ENCODE data around the gene CAMKMT. TPM values are rescaled to one million over a fixed set of nuclear protein-coding genes. Genes with fewer than 3 reads are reported as not detected.

The CAMKMT gene
- total RNA-seq, 1 experiment from 2014 or later: 14.2 TPM

DNA sequence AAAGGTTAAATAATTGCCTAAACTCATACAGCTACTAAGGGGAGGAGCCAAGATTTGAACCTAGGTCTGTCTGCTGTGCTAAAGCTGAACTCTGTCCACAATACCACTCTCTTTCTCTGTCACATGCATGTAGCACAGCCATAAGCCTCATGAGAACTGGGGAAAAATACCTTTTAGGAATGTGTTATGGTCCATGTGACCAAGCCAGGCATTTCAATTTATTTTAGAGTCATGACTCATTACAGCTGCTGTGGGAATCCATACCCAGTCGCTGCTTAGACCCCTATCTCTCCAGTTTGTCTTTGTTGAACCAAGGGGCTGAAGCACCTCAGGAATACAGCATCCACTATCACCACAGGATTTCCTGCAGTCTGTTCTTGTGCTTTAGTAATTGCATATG lies 379.8 kb downstream of the CAMKMT start:
- peak; percentile 19 for DNase-seq (ENCODE audit: low read depth)

DNA sequence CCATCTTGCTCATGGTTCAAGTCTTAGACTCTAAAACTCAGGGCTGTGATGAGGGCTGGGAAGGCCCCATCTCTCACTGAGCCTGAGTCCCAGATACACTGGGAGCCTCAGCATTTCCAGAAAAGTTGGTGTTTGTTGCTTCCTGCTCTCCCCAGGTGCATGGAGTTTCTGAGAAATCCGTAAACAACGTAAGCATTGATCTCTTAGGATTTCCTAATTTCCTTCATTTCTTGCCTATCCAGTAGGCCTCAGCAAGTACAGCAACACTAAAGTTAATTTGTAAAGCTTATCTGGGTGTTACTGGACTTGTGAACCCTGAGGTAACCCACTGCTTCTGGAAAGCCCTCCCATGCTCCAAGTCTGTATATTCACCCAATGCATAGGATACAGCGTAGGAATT lies 380.3 kb downstream of the CAMKMT start:
- DNase-seq (ENCODE audit: low read depth): no peak

DNA sequence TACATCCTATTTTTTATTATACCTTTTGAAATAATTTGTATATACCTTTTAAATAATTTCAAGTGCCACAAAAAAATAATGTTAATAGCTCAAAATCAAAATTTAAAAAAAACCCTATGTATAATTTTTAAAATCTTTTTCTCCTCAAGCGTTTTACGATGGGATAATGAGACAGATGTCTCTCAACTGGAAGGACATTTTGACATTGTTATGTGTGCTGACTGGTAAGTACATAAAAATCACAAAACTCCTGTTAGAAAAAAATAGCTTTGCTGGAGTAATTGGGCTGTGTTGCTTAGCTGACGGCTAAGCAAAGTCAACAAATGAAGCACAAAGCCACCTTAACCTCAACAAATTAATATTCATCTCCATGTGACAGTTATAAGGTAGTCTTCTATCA lies 381.7 kb downstream of the CAMKMT start:
- no peak for DNase-seq (ENCODE audit: low read depth)

DNA sequence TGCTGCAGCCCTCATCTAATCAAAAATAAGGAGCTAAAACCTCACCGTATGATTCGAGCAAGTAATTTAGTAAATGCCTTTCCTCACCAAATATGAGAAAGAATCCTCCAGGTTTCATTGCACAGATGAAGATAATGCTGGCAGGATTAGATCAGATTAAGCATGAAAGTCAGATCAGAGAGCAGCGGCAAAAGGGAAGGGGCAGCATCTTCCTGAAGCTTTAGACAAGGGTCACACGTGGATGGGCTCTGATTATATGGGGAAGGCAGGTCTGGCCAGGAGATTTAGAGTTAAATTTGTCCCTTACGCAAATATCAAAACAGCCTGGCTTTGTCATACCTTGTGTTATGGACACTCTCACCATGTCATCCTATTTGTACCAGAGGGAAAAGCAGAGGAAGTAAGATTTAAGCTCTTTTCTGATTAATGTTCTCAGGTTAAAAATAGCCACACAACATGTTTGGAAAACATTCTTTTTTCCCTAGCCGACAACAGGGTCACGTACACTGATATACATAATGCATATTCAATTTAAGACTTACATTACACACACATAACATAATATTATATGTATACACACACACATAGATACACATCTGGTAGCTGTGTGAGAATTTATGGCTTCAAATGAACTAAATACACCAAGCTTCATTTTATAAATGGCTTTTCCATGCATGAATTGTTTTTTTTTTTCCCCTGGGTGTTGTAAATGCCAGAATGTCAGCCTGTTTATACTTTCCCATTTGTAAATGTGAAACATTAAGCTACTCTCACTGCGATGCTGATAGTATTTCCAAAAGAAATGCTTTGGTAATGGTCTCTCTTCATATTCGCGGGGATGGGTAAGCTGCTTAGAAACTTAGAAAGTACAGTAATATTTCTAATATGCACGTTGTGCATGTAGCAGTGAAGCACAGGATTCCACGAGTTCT lies 383.5 kb downstream of the CAMKMT start:
- DNase-seq (ENCODE audit: low read depth): no peak

DNA sequence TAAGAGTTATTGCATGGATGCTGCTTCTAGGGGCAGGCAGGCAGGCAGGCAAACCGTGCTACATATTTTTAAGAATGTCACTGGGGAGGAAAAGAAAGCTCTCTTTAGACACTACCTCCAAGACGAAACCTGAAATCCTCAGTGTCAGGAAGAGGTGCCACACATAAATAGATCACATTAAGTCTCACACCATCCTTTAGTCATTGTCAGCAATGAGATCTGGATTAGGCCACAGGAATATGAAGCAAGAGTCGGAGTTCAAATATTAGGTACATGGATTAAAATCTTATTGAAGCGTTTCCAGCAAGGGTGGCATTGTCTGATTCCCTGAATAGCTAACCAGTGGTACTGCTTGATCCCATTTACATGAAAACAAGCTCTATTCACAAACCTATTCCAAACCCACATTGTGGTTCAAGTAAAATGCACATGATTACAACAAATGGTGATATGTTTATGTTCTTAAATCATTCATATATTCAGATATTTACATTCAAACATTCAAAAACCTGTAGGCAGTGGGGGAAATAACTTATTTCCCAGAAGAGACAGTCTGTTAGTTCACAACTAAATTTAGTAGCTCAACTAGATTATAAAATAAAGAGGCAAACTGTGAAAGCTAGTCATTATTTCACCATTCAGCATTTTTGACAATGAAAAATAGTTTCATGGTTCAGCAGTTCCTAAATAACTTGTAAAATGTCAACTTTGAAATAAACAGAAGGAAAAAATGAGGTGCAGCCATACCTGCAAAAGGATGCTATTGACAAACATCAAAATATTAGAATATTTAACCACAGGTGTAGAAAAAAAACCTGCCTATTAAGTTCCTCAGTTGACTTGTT lies 384.4 kb downstream of the CAMKMT start:
- no peak for DNase-seq (ENCODE audit: low read depth)

DNA sequence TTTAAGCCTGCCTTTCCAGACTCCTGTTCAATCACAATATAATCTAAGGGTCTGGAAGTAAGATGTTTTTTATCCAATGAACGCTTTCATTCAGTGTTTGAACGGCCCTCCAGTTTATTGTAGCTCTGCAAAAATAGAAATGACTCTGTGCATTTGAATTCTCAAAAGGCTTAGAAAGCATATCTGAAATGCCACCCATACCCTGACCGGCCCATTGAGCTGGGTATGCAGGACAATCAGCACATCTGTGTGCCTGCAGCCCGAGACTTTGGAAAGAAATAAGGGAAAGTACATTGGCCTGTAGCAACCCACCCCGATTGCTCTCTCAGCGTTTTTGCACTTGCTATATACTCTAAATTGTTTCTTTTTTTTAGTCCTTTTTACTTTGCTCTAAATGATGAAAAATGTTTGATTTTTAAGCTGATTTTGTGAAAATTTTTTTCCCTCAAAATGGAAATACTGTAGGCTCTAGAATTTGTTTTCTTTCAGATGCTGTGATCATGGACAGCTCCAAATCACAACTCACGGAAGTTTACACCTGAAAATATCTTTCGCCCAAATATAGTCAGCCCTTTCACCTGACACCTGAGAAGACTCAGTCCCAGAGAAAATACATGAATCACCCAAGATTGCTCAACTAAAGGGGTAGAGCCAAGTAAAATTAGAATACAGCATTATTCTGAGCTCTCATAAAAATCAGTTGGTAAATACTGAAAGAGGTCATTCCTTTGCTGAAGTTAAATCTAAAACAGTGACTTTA lies 385.3 kb downstream of the CAMKMT start:
- DNase-seq (ENCODE audit: low read depth): no peak

DNA sequence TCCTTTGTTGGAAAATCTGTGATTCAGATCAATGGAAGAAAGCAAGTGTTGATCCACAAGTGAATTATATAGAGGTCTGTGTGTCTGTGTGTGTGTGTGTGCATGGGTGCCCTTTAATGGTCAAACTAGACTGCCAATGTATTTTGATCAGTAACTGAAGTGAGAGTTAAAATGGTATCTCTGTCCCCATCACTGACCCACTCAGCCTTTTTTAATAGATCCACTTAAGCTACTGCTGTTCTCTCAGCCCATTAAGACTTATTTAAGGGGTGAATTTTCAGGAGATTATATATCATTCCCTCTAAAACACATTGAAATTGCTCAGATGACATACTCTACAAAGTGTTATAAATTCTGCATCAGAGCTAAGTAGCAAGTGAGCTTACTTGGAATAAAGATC lies 386.0 kb downstream of the CAMKMT start:
- no peak for DNase-seq (ENCODE audit: low read depth)

DNA sequence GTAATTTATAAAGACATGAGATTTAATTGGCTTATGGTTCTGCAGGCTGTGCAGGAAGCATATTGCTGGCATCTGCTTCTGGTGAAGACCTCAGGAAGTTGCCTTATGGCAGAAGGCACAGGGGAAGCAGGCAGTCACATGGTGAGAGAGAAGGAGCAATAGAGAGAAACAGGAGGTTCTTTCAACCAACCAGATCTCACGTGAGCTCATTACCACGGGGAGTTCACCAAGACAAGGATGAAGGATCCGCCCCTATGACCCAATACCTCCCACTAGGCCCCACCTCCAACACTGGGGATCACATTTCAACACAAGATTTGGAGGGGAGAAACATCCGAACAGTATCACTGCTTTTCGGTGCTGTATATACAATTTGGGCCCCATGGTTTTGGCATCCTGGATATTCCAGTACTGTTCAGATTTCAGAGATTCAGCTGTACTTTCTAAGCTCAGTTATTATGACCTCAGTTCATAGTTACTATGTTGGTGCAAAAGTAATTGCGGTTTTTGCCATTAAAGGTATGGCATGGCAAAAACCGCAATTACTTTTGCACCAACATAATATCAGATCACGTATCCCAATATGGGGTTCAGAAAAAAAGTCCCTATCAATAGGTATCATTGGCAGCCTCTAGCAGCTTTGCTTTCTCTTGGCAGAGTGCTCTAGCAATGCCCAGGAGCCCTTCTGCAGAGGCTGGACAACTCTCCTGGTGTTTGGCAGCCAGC lies 390.2 kb downstream of the CAMKMT start:
- DNase-seq (ENCODE audit: low read depth): no peak

DNA sequence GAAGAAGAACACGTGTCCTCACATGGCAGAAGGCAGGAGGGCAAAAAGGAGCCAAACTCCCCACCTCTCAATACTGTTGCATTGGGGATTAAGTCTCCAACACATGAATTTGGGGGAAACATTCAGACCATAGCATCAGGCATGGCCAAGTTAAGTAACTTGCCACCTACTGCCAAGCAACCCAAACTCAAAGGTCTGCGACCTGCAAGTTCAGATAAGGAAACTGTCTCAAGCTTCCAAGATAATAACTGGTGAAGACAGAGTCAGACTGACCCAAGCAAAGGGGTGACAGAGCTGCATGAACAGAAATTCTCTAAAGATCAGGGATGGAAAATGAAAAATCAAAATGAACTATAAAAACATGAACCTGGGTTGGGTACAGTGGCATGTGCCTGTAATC lies 391.0 kb downstream of the CAMKMT start:
- DNase-seq (ENCODE audit: low read depth): no peak

DNA sequence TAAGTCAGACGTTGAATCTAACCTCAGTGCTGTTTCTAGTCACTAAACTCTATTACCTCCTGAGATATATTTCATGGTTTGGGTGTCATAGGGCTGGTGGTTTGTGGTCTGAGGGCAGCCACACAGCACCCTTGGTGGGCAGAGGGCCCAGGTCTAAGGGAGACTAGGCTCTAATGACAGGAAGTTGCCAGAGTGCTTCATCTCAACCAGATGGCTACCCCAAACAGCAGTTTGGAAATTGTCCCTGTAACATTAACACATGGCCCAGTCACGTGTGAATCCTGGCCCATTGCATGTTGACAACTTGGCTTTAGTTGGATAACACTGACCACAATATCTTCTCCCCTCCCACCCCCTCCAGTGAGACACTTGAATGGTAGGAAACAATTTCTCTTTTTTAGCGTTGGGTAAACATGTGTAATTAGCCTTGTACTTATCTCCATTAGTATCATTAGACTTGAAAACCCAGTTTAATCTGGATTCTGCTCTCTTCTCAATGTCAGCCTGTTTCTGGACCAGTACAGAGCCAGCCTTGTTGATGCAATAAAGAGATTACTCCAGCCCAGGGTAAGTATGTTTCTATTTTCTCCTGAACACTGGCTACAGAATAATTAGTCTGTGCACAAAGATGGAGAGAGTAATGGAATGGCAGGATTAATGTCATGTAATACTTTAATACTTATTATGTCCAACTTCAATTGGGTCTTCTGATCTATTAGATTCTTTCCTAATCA lies 392.0 kb downstream of the CAMKMT start:
- peak; percentile 75 for DNase-seq (ENCODE audit: low read depth)

DNA sequence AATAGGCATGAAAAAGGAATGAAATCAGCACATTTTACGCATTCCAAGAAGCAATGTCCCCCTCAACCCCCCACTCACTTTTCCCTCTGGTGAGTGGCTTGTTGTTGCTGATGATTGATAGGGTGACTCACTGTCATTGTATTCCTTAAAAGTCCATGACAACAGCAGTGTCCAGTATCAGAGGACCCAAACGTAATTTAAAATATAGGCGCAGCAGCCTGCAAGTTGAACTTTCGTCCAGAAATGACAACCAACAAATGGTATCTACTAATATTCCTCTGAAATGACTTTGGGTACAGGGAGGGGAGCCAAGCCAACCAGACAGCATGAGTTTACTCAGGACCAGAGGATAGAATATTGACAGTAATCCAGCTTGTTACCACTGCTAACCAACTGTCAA lies 396.8 kb downstream of the CAMKMT start:
- no peak for DNase-seq (ENCODE audit: low read depth)

DNA sequence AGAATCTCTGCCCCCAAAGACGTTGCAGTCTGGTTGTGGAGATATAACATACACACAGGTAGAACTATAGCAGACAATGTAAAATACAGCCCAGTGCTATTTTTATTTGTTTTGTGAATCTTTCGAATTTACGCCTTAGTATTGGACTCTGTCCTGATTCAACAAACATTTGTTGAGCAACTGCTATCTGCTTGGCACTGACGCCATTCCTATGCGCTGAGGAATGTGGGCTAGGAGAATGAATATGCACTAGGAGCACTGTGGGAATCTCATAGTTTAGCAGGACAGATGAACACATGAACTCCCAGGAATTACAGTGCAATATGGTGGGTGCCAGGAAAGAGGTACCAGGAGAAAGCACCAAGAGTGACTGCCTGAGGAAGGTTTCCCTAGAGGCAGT lies 398.1 kb downstream of the CAMKMT start:
- no peak for DNase-seq (ENCODE audit: low read depth)

DNA sequence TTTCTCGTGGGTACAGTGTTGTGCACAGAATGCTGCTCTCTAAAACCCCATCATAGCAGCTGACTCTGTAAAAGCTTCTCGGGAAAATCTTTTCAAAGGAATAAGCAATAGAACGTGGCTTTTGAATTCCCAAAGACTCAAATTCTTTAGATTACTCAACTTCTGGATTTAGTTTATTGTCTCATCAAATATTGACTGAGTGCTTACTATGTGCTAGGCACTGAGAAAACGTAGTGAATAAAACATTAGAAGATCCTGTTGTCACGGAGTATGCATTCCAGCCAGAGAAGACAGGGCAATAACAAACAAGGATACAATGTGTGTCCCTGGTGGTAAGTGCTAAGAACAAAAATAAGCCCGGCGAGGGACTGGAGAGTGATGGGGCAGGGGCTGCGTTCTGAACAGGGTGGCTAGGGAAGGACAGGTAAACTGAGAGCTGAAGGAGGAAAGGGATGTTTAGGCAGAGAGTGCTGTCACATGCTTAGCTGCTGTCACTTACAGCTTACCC lies 401.6 kb downstream of the CAMKMT start:
- no peak for DNase-seq (ENCODE audit: low read depth)

DNA sequence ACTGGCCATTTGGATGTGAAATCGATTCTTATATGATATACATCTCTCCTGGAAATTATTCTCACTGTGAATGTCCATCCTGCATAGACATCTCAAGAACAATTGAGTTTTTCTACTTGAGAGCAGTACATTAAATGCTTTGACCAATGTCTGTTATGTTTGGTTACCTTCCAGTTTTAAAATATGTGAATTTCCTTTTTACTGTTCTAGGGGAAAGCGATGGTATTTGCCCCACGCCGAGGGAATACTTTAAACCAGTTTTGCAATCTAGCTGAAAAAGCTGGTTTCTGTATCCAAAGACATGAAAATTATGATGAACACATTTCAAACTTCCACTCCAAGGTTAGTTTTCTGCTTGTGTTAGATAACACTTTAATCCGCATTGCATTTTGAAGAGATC lies 404.5 kb downstream of the CAMKMT start:
- DNase-seq (ENCODE audit: low read depth): no peak

DNA sequence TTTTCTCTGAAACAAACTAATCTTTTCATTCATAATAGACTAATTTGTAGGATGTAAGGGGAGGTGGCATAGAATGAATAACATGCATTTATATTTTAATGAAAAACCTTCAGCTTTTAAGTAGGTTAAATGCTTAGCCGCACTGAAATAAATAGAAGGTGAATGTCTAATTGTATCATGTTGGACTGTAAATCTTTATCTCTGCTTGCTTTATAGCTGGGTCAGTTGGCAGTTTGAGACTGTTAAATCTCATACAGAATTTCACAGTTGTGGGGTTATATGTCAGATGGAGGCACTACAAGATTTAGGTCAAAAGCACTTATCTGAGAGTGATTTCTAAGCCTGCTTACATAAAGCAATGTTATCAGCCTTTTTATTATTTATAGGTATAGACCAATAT lies 405.0 kb downstream of the CAMKMT start:
- DNase-seq (ENCODE audit: low read depth): no peak

DNA sequence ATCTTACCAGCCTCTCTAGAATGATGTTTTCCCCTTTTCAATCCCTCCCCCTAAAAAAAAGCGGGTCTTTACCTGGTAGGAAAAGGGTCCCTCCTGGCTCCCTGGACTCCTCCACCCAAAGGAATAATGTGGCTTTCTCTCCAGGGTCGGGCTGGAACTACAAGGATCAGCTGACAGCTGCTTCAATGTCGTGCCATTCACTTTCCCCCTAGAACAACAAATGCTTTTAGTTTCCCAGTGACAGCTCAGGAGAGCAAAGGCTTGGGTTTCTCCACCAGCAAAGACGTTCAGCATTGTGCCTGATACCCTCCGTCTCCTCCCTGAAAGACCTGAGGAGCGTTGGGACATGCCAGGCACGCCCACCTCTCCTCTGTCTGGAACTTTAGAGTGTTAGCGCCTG lies 405.9 kb downstream of the CAMKMT start:
- no peak for DNase-seq (ENCODE audit: low read depth)

DNA sequence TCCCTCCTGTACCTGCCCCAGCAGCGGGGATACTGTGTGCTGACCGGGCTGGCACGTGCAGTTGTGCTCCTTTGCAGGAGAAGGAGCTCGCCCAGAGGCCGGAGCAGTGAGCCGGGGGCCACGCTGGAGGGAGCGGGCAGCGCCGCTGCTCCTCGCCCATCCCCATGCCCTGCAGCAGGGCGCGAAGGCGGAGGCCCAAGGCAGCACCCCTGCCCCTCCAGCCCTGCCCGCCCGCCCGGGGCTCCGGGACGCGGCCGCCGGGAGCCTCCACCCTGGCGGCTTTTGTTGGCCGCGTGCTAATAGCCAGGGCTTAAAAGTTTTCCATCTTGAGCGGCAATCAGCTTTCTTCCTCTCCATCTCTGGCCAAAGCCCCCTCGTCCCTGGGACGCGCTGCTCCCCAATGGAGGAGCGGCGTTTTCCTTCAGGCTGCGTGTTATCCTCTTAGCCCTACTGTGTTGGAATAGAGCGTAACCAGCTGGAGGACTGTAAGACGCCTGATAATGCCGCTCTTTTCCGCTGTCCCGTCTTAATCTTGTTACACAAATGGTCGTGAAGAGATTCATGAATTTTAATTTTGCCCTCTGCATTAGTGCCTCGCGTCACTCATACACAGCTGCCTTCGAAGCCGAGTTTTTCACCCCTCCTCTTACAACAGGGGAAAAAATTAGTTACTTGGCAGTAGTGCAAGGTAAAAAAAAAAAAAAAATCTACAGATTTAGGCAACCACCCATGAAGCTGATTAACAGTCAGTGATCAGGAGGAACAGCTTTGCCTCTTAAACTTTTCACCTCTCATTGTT lies 406.9 kb downstream of the CAMKMT start:
- DNase-seq (ENCODE audit: low read depth): no peak

DNA sequence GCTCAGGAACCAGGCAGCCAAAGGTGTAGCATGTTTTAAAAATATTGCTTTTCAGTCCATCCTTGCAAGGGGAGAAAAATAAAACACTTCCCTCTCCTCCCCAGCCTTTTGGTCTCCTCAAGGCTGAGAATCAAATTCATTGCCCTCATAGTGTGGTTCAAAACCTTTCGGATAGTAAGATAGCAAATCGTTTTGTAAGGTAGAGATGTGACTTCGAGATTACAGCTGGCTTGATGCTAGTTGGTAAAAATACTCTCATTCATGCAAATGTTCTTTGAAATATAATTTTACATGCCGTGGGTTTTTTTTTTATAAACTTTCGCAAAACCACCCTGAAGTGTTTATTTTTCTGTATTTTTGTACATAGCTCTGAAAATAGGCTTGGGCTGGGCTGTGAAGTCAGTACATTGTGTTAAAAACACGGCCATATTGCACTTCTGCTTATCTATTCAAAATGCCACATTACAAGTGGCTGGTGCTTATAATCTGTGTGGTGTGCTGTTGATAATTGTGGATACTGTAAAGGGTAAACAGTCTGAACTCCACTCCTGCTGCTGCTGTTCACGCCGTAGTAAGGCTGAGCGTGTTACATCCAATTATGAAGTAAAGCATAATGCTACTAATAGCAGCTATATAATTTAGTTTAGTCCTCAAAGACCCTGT lies 407.7 kb downstream of the CAMKMT start:
- no peak for DNase-seq (ENCODE audit: low read depth)
